Activated T-cell treated with anti-CD3 and anti-CD28 coated beads, Interleukin-2, amount 50 U/mL, for 24 hours (primary cell): ENCODE measurements around the gene SH3PXD2B.
"Not testable (repeated sequence)": the region's sequence is repeated elsewhere in the genome, so short reads cannot be mapped to it uniquely, and the experiment has no call there.

Experiments
- DNase-seq: peaks from one replicate; pipeline ENCODE4 v3.0.0-alpha.2; 2020
- H3K27ac Mint-ChIP-seq: 2 replicates; pipeline ENCODE4 v1.8.0; 2020; ENCODE audit warnings: mild to moderate bottlenecking, mixed read lengths
- H3K27me3 Mint-ChIP-seq: 2 replicates; pipeline ENCODE4 v1.8.0; 2020; ENCODE audit warnings: mixed read lengths
- H3K36me3 Mint-ChIP-seq: 2 replicates; pipeline ENCODE4 v1.8.0; 2020; ENCODE audit warnings: low read depth, mixed read lengths
- H3K4me1 Mint-ChIP-seq: 2 replicates; pipeline ENCODE4 v1.8.0; 2020; ENCODE audit warnings: low read depth, mixed read lengths
- H3K4me3 Mint-ChIP-seq: 2 replicates; pipeline ENCODE4 v1.8.0; 2020; ENCODE audit warnings: mild to moderate bottlenecking, moderate library complexity, mixed read lengths
- H3K9me3 Mint-ChIP-seq: 2 replicates; pipeline ENCODE4 v1.8.0; 2020; ENCODE audit warnings: mixed read lengths

The SH3PXD2B gene

GRCh38 chr5:172491481-172491880 lies 37.2 kb upstream of the SH3PXD2B start:
- Mint-ChIP-seq H3K27ac (no peak overlapping the region), H3K4me3 (no peak overlapping the region), H3K4me1 (no peaks in the 10 kb centered on the region), H3K36me3 (no peaks in the 10 kb centered on the region), H3K9me3 (peaks cover 4% of the 10 kb centered on the region), H3K27me3 (peaks cover 13% of the 10 kb centered on the region)
- peak; percentile 14 for DNase-seq

- DNase-seq: peak; percentile 7
- no peaks in the 10 kb centered on the region for H3K9me3 Mint-ChIP-seq
- H3K27me3 Mint-ChIP-seq: peaks cover 9% of the 10 kb centered on the region
Measured at GRCh38 chr5:172490514-172491461, 36.5 kb upstream of the SH3PXD2B start.

DNA sequence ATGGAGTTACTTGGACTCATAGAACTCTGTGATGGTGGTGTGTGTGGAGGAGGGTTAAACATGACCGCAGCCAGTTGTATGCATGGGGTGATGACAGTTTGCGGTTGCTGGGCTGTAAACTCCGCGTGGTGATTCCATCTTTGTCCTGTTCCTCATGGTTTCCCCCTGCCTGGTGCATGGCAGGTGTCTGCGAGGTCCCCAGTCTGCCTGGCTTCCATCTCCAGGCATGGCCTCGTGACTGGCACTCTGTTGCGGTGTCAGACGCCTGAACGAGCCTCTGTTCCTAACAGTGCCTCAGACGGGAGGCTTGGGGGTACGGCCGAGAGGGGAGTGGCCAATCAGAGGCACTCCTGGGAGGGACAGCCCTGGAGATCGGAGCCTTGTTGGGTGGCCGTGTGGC lies 33.9 kb upstream of the SH3PXD2B start:
- Mint-ChIP-seq H3K4me3 (no peak overlapping the region), H3K27ac (no peak overlapping the region), H3K9me3 (no peaks in the 10 kb centered on the region), H3K36me3 (no peaks in the 10 kb centered on the region), H3K4me1 (no peaks in the 10 kb centered on the region), H3K27me3 (peaks cover 6% of the 10 kb centered on the region)
- DNase-seq: no peak

More at GRCh38 chr5:172490514-172491461, 36.5 kb upstream of the SH3PXD2B start:
- no peaks in the 10 kb centered on the region for H3K36me3 Mint-ChIP-seq
- H3K27ac Mint-ChIP-seq: no peak overlapping the region
- no peaks in the 10 kb centered on the region for H3K4me1 Mint-ChIP-seq
- no peak overlapping the region for H3K4me3 Mint-ChIP-seq

DNA sequence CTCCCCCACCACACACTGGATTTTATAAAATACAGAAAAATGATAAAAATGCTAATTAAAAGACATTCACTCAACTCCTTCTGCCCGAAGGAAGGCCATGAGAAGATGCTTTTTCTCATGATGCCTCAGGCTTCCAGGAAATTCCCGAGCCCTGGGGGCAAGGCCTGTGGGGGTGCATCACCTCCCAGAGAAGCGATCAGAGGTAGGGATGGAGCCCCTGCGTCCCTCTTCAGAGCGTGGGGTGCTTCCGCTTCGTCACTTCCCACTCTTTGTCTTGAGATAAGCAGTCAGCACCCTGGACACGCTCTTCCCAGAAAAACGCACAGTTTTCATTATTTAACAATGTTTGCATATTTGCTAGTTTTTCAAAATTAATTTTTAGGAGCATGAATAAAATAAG lies 33.3 kb upstream of the SH3PXD2B start:
- H3K36me3 Mint-ChIP-seq: no peaks in the 10 kb centered on the region
- H3K9me3 Mint-ChIP-seq: no peaks in the 10 kb centered on the region
- no peak overlapping the region for H3K27ac Mint-ChIP-seq
- H3K4me3 Mint-ChIP-seq: no peak overlapping the region
- no peaks in the 10 kb centered on the region for H3K4me1 Mint-ChIP-seq
- DNase-seq: no peak
- peaks cover 6% of the 10 kb centered on the region for H3K27me3 Mint-ChIP-seq

- H3K4me3 Mint-ChIP-seq: no peak overlapping the region
- H3K36me3 Mint-ChIP-seq: no peaks in the 10 kb centered on the region
- DNase-seq: no peak
- no peaks in the 10 kb centered on the region for H3K9me3 Mint-ChIP-seq
- no peak overlapping the region for H3K27ac Mint-ChIP-seq
- no peaks in the 10 kb centered on the region for H3K4me1 Mint-ChIP-seq
- H3K27me3 Mint-ChIP-seq: peaks cover 6% of the 10 kb centered on the region
Measured at GRCh38 chr5:172486912-172487311, 32.6 kb upstream of the SH3PXD2B start.

- Mint-ChIP-seq H3K9me3 (no peaks in the 10 kb centered on the region), H3K36me3 (no peaks in the 10 kb centered on the region), H3K27me3 (peaks cover 6% of the 10 kb centered on the region), H3K27ac (no peak overlapping the region), H3K4me1 (no peaks in the 10 kb centered on the region), H3K4me3 (no peak overlapping the region)
- no peak for DNase-seq
Measured at GRCh38 chr5:172486451-172486850, 32.1 kb upstream of the SH3PXD2B start.

DNA sequence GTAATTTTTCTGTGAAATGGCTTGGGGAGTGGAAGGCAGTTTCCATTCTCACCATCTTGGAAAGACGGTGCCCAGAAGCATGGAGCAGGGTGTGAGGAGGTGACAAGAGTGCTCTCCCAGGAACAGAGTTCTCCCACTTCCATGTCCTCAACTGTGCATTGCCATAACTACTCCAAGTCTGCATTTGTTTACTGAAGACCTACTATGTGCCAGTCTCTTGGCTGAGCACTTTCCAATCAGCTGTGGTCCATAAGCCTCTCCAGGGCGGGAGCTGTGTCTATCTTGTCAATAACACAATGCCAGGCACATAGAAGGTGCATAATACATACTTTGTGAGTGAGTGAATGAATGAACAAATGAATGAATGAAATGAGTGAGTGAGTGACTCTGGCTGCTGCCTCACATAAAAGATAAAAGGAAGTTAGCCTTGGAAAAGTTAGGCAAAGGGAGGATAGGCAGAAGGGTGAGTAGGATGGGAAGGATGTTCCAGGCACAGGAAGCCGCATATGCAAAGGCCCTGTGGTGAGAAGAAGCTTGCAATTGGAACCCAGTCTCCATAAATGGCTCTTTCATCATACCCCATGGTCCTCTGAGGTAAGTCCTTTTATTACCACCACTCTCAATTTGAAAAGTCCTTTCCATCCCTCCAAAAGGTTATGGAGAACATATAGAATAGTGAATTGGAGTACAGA lies 31.3 kb upstream of the SH3PXD2B start:
- H3K36me3 Mint-ChIP-seq: no peaks in the 10 kb centered on the region
- peaks cover 6% of the 10 kb centered on the region for H3K27me3 Mint-ChIP-seq
- H3K9me3 Mint-ChIP-seq: no peaks in the 10 kb centered on the region
- H3K4me1 Mint-ChIP-seq: no peaks in the 10 kb centered on the region
- DNase-seq: no peak
- H3K4me3 Mint-ChIP-seq: no peak overlapping the region
- H3K27ac Mint-ChIP-seq: no peak overlapping the region

DNA sequence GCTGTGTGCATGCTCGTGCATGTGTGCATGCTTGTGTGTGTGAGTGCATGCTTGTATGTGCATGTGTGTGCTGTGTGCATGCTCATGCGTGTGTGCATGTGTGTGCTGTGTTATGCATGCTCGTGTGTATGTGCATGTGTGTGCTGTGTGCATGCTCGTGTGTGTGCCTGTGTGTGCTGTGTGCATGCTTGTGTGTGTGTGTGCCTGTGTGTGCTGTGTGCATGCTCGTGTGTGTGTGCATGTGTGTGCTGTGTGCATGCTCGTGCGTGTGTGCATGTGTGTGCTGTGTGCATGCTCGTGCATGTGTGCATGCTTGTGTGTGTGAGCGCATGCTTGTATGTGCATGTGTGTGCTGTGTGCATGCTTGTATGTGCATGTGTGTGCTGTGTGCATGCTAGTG lies 30.3 kb upstream of the SH3PXD2B start:
- H3K4me1 Mint-ChIP-seq: no peaks in the 10 kb centered on the region
- H3K27ac Mint-ChIP-seq: no peak overlapping the region
- no peak overlapping the region for H3K4me3 Mint-ChIP-seq
- no peaks in the 10 kb centered on the region for H3K36me3 Mint-ChIP-seq
- no peaks in the 10 kb centered on the region for H3K9me3 Mint-ChIP-seq
- peaks cover 6% of the 10 kb centered on the region for H3K27me3 Mint-ChIP-seq
- no peak for DNase-seq

DNA sequence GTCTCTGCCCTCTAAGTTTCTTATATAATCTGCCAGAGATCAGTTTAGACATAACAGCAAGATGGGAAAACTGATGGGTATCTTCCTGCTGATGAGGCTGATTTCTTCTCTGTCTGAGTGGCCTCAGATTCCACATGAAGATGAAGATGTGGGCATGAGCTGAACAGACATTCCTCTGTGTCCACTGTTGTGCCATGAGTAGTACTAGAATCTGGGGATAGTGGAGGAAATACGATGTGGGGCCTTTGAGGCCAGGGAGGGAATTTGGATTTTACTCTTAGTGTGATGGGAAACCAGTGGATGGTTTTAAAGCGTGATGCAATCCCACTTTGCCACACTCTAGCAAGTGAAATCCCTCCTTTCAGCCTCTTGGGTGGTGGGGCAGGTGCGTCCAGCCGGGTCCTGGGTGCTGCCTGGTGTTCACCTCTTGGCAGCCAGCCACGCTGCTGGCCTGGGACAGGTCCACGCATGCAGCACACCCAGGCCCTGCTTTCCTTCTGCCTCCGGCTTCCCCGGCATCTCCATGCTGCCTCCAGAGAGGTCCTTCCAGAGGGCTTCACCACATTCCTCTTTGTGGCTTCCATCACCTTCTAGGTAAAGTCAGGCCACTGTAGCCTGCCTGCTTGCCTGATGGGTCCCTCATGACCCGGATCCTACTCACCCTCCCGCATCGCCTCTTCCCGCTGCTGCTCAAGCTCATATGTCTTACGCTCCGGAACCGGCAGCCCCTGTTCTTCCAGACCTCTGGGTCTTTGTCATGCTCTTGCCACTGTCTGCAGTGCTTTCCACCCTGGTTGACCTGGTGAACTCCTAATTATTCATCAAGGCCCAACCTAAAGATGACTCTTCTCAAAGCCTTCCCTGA lies 28.1 kb upstream of the SH3PXD2B start:
- DNase-seq: no peak
- H3K4me1 Mint-ChIP-seq: no peaks in the 10 kb centered on the region
- no peak overlapping the region for H3K27ac Mint-ChIP-seq
- H3K36me3 Mint-ChIP-seq: no peaks in the 10 kb centered on the region
- no peaks in the 10 kb centered on the region for H3K9me3 Mint-ChIP-seq
- H3K4me3 Mint-ChIP-seq: no peak overlapping the region
- H3K27me3 Mint-ChIP-seq: no peaks in the 10 kb centered on the region

GRCh38 chr5:172481011-172481800 lies 26.9 kb upstream of the SH3PXD2B start:
- Mint-ChIP-seq H3K9me3 (no peaks in the 10 kb centered on the region), H3K36me3 (no peaks in the 10 kb centered on the region), H3K27me3 (no peaks in the 10 kb centered on the region), H3K27ac (no peak overlapping the region), H3K4me3 (no peak overlapping the region), H3K4me1 (no peaks in the 10 kb centered on the region)
- DNase-seq: no peak

- Mint-ChIP-seq H3K36me3 (no peaks in the 10 kb centered on the region), H3K27ac (no peak overlapping the region), H3K4me3 (no peak overlapping the region), H3K9me3 (no peaks in the 10 kb centered on the region), H3K27me3 (peaks cover 3% of the 10 kb centered on the region), H3K4me1 (no peaks in the 10 kb centered on the region)
- no peak for DNase-seq
Measured at GRCh38 chr5:172479784-172480115, 25.4 kb upstream of the SH3PXD2B start.

DNA sequence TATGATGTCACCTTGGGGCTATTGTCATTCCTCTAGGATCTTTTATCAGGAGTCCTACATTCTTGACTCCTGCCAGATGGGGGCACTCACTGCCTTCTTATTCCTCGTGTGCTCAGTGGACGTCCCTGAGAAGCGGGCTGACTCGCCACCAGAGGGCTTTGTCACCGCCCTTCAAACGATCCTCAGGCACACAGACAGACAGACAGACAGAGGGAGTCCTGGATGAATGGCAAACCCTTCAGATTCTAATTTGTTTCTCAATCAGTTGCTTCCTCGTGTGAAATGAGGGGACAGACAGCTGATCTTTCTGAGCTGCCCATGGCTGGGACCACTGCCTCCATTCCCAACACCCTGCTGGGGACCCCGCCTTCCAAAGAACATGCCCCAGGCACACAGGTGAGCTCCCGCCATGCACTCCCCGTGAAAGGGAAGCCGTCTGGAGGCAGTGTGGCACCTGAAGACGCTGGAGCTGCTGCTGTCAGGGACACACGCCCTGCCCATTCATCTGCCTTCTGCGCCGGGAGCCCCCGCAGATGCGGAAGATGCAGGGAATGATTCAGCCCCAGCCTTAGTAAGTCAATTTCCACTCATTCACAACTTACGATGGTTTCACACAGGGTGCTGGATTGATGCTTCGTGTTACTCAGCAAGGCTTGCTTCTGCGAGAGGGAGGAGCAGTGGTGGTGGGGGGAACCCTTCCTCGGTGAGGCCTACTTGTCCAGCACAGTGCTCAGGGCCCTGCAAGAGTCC lies 24.9 kb upstream of the SH3PXD2B start:
- Mint-ChIP-seq H3K27me3 (peaks cover 6% of the 10 kb centered on the region), H3K4me3 (no peak overlapping the region), H3K36me3 (no peaks in the 10 kb centered on the region), H3K9me3 (no peaks in the 10 kb centered on the region), H3K27ac (no peak overlapping the region), H3K4me1 (no peaks in the 10 kb centered on the region)
- DNase-seq: peak; percentile 64

DNA sequence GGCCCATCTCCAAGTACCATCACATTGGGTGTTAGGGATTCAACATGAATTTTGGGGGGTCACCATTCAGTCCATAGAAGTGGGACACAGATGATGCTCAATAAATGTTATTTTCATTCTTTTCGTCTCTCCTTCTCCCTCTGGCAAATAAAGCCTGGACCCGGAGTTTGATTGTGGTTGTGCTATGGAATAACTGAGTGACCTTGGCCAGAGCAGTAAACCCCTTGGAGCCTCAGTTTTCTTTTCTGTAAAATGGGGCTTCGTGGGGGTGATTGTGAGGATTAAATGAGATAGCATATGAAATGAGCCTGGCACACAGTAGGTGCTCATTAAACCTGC lies 24.3 kb upstream of the SH3PXD2B start:
- H3K27me3 Mint-ChIP-seq, H3K4me3 Mint-ChIP-seq, DNase-seq, H3K27ac Mint-ChIP-seq, H3K36me3 Mint-ChIP-seq, H3K9me3 Mint-ChIP-seq, H3K4me1 Mint-ChIP-seq: not testable (repeated sequence)
